Activated naive CD4-positive, alpha-beta T cell treated with anti-CD3 and anti-CD28 coated beads, Interleukin-2, amount 50 U/mL, for 72 hours (primary cell): ENCODE measurements around the gene VGLL1. TPM values are rescaled to one million over a fixed set of nuclear protein-coding genes. Genes with fewer than 3 reads are reported as not detected.

Experiments
- ATAC-seq, 2 donors: fragments of 150-1000 bp; cut with Tn5 transposase; 2 replicates each; pipeline ENCODE4 v1.10.0; 2021; ENCODE audit warnings: mild to moderate bottlenecking in 2 of 2, moderate library complexity in 2 of 2
- DNase-seq, 2 donors: peaks; one replicate each; pipeline ENCODE4 v3.0.0; 2021 to 2022; ENCODE audit warnings: low spot score in 2 of 2
- H3K27ac Mint-ChIP-seq, 2 donors: one replicate each; pipeline ENCODE4 v1.8.0; 2022; ENCODE audit warnings: mild to moderate bottlenecking in 2 of 2, mixed read lengths in 2 of 2
- H3K36me3 Mint-ChIP-seq, 2 donors: one replicate each; pipeline ENCODE4 v1.8.0; 2022; ENCODE audit warnings: mixed read lengths in 2 of 2
- H3K9me3 Mint-ChIP-seq, 2 donors: one replicate each; pipeline ENCODE4 v1.8.0; 2022; ENCODE audit warnings: mixed read lengths in 2 of 2
- total RNA-seq, 2 donors: library from RNA; stranded (reverse); gene quantifications; one replicate each; pipeline ENCODE4 v1.2.3, GENCODE V29; 2022

The VGLL1 gene
- total RNA-seq, 2 donors from 2014 or later: not detected

- Mint-ChIP-seq H3K9me3 (no peaks in the 10 kb centered on the region), H3K36me3 (no peaks in the 10 kb centered on the region), H3K27ac (no peak overlapping the region)
- no peak for DNase-seq
- ATAC-seq: no peak
Measured at GRCh38 chrX:136540226-136540625, 8.2 kb downstream of the VGLL1 start.

GRCh38 chrX:136541294-136541693 is 9.3 kb downstream of the VGLL1 start:
- no peak for DNase-seq
- ATAC-seq: no peak
- Mint-ChIP-seq H3K36me3 (no peaks in the 10 kb centered on the region), H3K27ac (no peak overlapping the region), H3K9me3 (no peaks in the 10 kb centered on the region)

- Mint-ChIP-seq H3K36me3 (no peaks in the 10 kb centered on the region), H3K27ac (no peak overlapping the region), H3K9me3 (no peaks in the 10 kb centered on the region)
- DNase-seq (no peak), ATAC-seq (no peak)
Measured at GRCh38 chrX:136542281-136542680, 10.3 kb downstream of the VGLL1 start.

GRCh38 chrX:136546371-136546781 is 14.4 kb downstream of the VGLL1 start:
- ATAC-seq: peak; percentile 39 to 52

GRCh38 chrX:136549226-136549625 is 17.2 kb downstream of the VGLL1 start:
- DNase-seq (no peak), ATAC-seq (no peak)
- Mint-ChIP-seq H3K9me3 (no peaks in the 10 kb centered on the region), H3K27ac (no peak overlapping the region), H3K36me3 (no peaks in the 10 kb centered on the region)

More at GRCh38 chrX:136546371-136546781, 14.4 kb downstream of the VGLL1 start:
- H3K27ac Mint-ChIP-seq: no peak overlapping the region
- no peaks in the 10 kb centered on the region for H3K9me3 Mint-ChIP-seq
- no peak for DNase-seq
- H3K36me3 Mint-ChIP-seq: no peaks in the 10 kb centered on the region

GRCh38 chrX:136551410-136551809 is 19.4 kb downstream of the VGLL1 start:
- ATAC-seq (no peak), DNase-seq (no peak)
- H3K27ac Mint-ChIP-seq: no peak overlapping the region

GRCh38 chrX:136555694-136556093 is 23.7 kb downstream of the VGLL1 start:
- H3K9me3 Mint-ChIP-seq: no peaks in the 10 kb centered on the region
- no peak for DNase-seq
- no peaks in the 10 kb centered on the region for H3K36me3 Mint-ChIP-seq
- no peak overlapping the region for H3K27ac Mint-ChIP-seq
- no peak for ATAC-seq

More at GRCh38 chrX:136551410-136551809, 19.4 kb downstream of the VGLL1 start:
- H3K36me3 Mint-ChIP-seq: no peaks in the 10 kb centered on the region
- no peaks in the 10 kb centered on the region for H3K9me3 Mint-ChIP-seq

GRCh38 chrX:136572030-136572429 is 40.0 kb downstream of the VGLL1 start:
- no peaks in the 10 kb centered on the region for H3K9me3 Mint-ChIP-seq
- no peak overlapping the region for H3K27ac Mint-ChIP-seq
- no peak for ATAC-seq
- H3K36me3 Mint-ChIP-seq: no peaks in the 10 kb centered on the region
- no peak for DNase-seq

GRCh38 chrX:136574548-136574947 is 42.5 kb downstream of the VGLL1 start:
- H3K27ac Mint-ChIP-seq: no peak overlapping the region
- no peak for ATAC-seq
- no peaks in the 10 kb centered on the region for H3K9me3 Mint-ChIP-seq
- H3K36me3 Mint-ChIP-seq: no peaks in the 10 kb centered on the region
- no peak for DNase-seq

- H3K9me3 Mint-ChIP-seq: peaks cover 0 to 4% of the 10 kb centered on the region in 2 donors
- ATAC-seq (peak; percentile 98 to 99), DNase-seq (peak; percentile 58 to 64)
- no peaks in the 10 kb centered on the region for H3K36me3 Mint-ChIP-seq
- peak overlapping the region in 1 of 2 donors; percentile 87 for H3K27ac Mint-ChIP-seq
Measured at GRCh38 chrX:136577552-136577951, 45.5 kb downstream of the VGLL1 start.

GRCh38 chrX:136580316-136580715 is 48.3 kb downstream of the VGLL1 start:
- Mint-ChIP-seq H3K36me3 (no peaks in the 10 kb centered on the region), H3K27ac (no peak overlapping the region), H3K9me3 (peaks cover 0 to 4% of the 10 kb centered on the region in 2 donors)
- no peak for DNase-seq
- ATAC-seq: no peak

- ATAC-seq (no peak), DNase-seq (no peak)
- Mint-ChIP-seq H3K27ac (no peak overlapping the region), H3K9me3 (peaks cover 0 to 4% of the 10 kb centered on the region in 2 donors), H3K36me3 (no peaks in the 10 kb centered on the region)
Measured at GRCh38 chrX:136582624-136583023, 50.6 kb downstream of the VGLL1 start.

- peak; percentile 43 to 59 for ATAC-seq
- no peaks in the 10 kb centered on the region for H3K36me3 Mint-ChIP-seq
- peaks cover 0 to 4% of the 10 kb centered on the region in 2 donors for H3K9me3 Mint-ChIP-seq
- H3K27ac Mint-ChIP-seq: peak overlapping the region; percentile 88 to 94
- no peak for DNase-seq
Measured at GRCh38 chrX:136584545-136584944, 52.5 kb downstream of the VGLL1 start.

- peaks cover 0 to 4% of the 10 kb centered on the region in 2 donors for H3K9me3 Mint-ChIP-seq
- H3K36me3 Mint-ChIP-seq: no peaks in the 10 kb centered on the region
- H3K27ac Mint-ChIP-seq: peak overlapping the region; percentile 69 to 88
- no peak for DNase-seq
- ATAC-seq: peak; percentile 35 to 46
Measured at GRCh38 chrX:136585262-136585661, 53.2 kb downstream of the VGLL1 start.

GRCh38 chrX:136585960-136586359 is 53.9 kb downstream of the VGLL1 start:
- DNase-seq (no peak), ATAC-seq (no peak)
- no peaks in the 10 kb centered on the region for H3K36me3 Mint-ChIP-seq
- peaks cover 0 to 4% of the 10 kb centered on the region in 2 donors for H3K9me3 Mint-ChIP-seq
- peak overlapping the region; percentile 69 to 88 for H3K27ac Mint-ChIP-seq

- ATAC-seq (peak; percentile 14 to 60), DNase-seq (no peak)
- Mint-ChIP-seq H3K9me3 (peaks cover 0 to 4% of the 10 kb centered on the region in 2 donors), H3K36me3 (no peaks in the 10 kb centered on the region), H3K27ac (peak overlapping the region; percentile 88 to 95)
Measured at GRCh38 chrX:136586386-136586785, 54.4 kb downstream of the VGLL1 start.

- no peaks in the 10 kb centered on the region for H3K36me3 Mint-ChIP-seq
- no peak for DNase-seq
- no peaks in the 10 kb centered on the region for H3K9me3 Mint-ChIP-seq
Measured at GRCh38 chrX:136587532-136587931, 55.5 kb downstream of the VGLL1 start.

GRCh38 chrX:136588036-136588435 is 56.0 kb downstream of the VGLL1 start:
- DNase-seq: no peak
- peak overlapping the region; percentile 18 to 88 for H3K27ac Mint-ChIP-seq
- H3K36me3 Mint-ChIP-seq: no peaks in the 10 kb centered on the region
- peak; percentile 70 to 80 for ATAC-seq
- no peaks in the 10 kb centered on the region for H3K9me3 Mint-ChIP-seq

More at GRCh38 chrX:136587532-136587931, 55.5 kb downstream of the VGLL1 start:
- no peak for ATAC-seq
- H3K27ac Mint-ChIP-seq: peak overlapping the region; percentile 88 to 95
